Measurements from ENCODE around the gene MGMT.

DNA sequence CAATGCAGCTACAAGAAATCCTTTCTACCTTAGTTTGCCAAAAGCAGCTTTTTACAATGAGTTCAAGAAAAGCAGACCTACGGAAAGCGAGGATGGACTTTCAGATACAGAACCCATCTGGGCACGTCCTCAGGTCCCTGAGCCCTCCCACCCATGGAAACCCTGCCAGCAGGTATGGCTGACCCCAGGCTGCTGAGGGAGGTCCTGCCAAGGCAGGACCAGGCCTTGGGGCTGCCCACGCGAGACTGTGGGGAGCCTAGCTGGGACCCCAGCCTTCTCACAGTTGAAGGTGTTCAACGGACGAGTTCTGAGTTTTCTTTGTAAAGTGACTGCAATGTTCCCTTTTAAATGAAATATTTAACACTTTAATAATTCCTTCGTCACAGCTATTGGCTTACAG is 245.0 kb downstream of the MGMT start:
- no peak for TF ChIP-seq GABPA (IDR thresholded peaks at IDR 0.05; ENCODE audit: low read depth)
- TF ChIP-seq EP300 (IDR thresholded peaks at IDR 0.05; ENCODE audit: borderline replicate concordance in 1 of 2, low read depth in 1 of 2, low read length in 1 of 2) = no peak
- TF ChIP-seq, protein P1, sequence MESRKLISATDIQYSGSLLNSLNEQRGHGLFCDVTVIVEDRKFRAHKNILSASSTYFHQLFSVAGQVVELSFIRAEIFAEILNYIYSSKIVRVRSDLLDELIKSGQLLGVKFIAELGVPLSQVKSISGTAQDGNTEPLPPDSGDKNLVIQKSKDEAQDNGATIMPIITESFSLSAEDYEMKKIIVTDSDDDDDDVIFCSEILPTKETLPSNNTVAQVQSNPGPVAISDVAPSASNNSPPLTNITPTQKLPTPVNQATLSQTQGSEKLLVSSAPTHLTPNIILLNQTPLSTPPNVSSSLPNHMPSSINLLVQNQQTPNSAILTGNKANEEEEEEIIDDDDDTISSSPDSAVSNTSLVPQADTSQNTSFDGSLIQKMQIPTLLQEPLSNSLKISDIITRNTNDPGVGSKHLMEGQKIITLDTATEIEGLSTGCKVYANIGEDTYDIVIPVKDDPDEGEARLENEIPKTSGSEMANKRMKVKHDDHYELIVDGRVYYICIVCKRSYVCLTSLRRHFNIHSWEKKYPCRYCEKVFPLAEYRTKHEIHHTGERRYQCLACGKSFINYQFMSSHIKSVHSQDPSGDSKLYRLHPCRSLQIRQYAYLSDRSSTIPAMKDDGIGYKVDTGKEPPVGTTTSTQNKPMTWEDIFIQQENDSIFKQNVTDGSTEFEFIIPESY (IDR thresholded peaks at IDR 0.05; ENCODE audit: borderline replicate concordance, low read depth) = no peak
- TF ChIP-seq CTCF (IDR thresholded peaks at IDR 0.05) = no peak
- TF ChIP-seq POLR2AphosphoS5 (IDR thresholded peaks at IDR 0.05; ENCODE audit: low read depth, low read length) = no peak
- TF ChIP-seq NFIC (IDR thresholded peaks at IDR 0.05; ENCODE audit: borderline replicate concordance) = no peak
- TF ChIP-seq JUND (IDR thresholded peaks at IDR 0.05) = no peak
- TF ChIP-seq TCF12 (IDR thresholded peaks at IDR 0.05) = no peak
- TF ChIP-seq RXRA (IDR thresholded peaks at IDR 0.05; ENCODE audit: borderline replicate concordance, low read depth) = no peak

Data from SK-N-SH (cell line).